Ascending aorta (tissue), 2 donors: Measurements from ENCODE around the gene RANBP9. TPM values are rescaled to one million over a fixed set of nuclear protein-coding genes. Genes with fewer than 3 reads are reported as not detected.

Experiments
- DNase-seq, 2 donors: peaks; one replicate each; pipeline ENCODE4 v3.0.0-alpha.2; 2019; ENCODE audit warnings: low spot score in 2 of 2
- H3K27ac ChIP-seq, 2 donors: fragments of 200-600 bp; sonication (generic); one replicate each; pipeline ENCODE4 v1.5.1; 2016 to 2017; ENCODE audit warnings: mild to moderate bottlenecking in 1 of 2
- H3K27me3 ChIP-seq: fragments of 200-600 bp; sonication (generic); one replicate; pipeline ENCODE4 v1.5.1; 2017
- H3K36me3 ChIP-seq, 2 donors: fragments of 200-600 bp; sonication (generic); one replicate each; pipeline ENCODE4 v1.5.1; 2016
- H3K4me1 ChIP-seq, 2 donors: fragments of 200-600 bp; sonication (generic); one replicate each; pipeline ENCODE4 v1.5.1; 2016 to 2017; ENCODE audit warnings: mild to moderate bottlenecking in 1 of 2
- H3K4me3 ChIP-seq, 2 donors: fragments of 200-600 bp; sonication (generic); one replicate each; pipeline ENCODE4 v1.5.1; 2016 to 2017; ENCODE audit warnings: mild to moderate bottlenecking in 1 of 2
- H3K9me3 ChIP-seq, 2 donors: fragments of 200-600 bp; sonication (generic); one replicate each; pipeline ENCODE4 v1.5.1; 2016
- intact Hi-C: fragments of 100-400 bp; cut with DNase I; formaldehyde crosslinking; loops from one replicate; pipeline ENCODE4 v1.15.1; 2023
- total RNA-seq: library from RNA; depleted of rRNA; stranded (reverse); fragments of >200 nt; gene quantifications from one replicate; pipeline ENCODE4 v1.1.0, GENCODE V29; 2016
- TF ChIP-seq, protein P1 (sequence below), 3 experiments: fragments of 200-600 bp in 2 of 3; fragments of 450-650 bp in 1 of 3; sonication (generic) in 2 of 3; IDR thresholded peaks; one replicate each; pipeline ENCODE4 v1.5.1; 2016 to 2019; ENCODE audit warnings: antibody characterized with exemption in 3 of 3, mild to moderate bottlenecking in 1 of 3, moderate library complexity in 1 of 3

RANBP9 gene
- total RNA-seq, 1 donor from 2014 or later: 26.3 TPM

DNA sequence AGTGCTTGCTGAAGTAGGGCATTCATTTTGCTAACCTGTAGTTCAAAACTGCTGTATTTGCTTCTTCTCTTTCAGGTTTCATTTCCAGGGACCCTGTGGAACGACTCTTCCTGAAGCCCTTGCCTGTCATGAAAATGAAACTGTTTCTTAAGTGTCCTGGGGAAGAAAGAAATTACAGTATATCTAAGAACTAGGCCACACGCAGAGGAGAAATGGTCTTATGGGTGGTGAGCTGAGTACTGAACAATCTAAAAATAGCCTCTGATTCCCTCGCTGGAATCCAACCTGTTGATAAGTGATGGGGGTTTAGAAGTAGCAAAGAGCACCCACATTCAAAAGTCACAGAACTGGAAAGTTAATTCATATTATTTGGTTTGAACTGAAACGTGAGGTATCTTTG is 99.9 kb downstream of the RANBP9 start:
- H3K4me1 ChIP-seq: peaks cover 0 to 10% of the 10 kb centered on the region in 2 donors
- no peaks in the 10 kb centered on the region for H3K27me3 ChIP-seq
- no peak overlapping the region for H3K4me3 ChIP-seq
- no peak for DNase-seq
- H3K36me3 ChIP-seq: peaks cover 0 to 1% of the 10 kb centered on the region in 2 donors
- TF ChIP-seq, protein P1, sequence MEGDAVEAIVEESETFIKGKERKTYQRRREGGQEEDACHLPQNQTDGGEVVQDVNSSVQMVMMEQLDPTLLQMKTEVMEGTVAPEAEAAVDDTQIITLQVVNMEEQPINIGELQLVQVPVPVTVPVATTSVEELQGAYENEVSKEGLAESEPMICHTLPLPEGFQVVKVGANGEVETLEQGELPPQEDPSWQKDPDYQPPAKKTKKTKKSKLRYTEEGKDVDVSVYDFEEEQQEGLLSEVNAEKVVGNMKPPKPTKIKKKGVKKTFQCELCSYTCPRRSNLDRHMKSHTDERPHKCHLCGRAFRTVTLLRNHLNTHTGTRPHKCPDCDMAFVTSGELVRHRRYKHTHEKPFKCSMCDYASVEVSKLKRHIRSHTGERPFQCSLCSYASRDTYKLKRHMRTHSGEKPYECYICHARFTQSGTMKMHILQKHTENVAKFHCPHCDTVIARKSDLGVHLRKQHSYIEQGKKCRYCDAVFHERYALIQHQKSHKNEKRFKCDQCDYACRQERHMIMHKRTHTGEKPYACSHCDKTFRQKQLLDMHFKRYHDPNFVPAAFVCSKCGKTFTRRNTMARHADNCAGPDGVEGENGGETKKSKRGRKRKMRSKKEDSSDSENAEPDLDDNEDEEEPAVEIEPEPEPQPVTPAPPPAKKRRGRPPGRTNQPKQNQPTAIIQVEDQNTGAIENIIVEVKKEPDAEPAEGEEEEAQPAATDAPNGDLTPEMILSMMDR (IDR thresholded peaks at IDR 0.05): no peak
- H3K27ac ChIP-seq: no peak overlapping the region
- intact Hi-C loops: no loop called here
- no peaks in the 10 kb centered on the region for H3K9me3 ChIP-seq

DNA sequence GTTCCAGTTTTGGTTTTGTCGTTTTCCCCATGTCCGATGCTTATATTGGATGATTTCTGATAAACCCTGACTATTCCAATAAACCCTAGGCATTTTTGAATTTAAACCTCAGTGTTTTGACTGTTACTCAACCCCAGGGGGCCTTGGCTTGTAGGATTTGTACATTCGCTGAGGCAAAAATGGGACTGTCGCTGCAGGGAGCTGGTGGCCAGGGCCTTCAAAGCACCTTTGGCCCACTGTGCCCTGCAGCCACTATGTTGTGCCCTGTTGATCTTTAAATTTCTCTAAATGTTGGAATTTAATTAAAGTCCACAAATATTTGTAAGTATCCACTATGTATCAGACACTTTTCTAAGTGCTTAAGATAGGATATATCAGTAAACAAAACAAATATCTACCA is 106.0 kb downstream of the RANBP9 start:
- Histone ChIP-seq H3K27me3 (no peaks in the 10 kb centered on the region), H3K36me3 (peaks cover 2 to 37% of the 10 kb centered on the region in 2 donors)

DNA sequence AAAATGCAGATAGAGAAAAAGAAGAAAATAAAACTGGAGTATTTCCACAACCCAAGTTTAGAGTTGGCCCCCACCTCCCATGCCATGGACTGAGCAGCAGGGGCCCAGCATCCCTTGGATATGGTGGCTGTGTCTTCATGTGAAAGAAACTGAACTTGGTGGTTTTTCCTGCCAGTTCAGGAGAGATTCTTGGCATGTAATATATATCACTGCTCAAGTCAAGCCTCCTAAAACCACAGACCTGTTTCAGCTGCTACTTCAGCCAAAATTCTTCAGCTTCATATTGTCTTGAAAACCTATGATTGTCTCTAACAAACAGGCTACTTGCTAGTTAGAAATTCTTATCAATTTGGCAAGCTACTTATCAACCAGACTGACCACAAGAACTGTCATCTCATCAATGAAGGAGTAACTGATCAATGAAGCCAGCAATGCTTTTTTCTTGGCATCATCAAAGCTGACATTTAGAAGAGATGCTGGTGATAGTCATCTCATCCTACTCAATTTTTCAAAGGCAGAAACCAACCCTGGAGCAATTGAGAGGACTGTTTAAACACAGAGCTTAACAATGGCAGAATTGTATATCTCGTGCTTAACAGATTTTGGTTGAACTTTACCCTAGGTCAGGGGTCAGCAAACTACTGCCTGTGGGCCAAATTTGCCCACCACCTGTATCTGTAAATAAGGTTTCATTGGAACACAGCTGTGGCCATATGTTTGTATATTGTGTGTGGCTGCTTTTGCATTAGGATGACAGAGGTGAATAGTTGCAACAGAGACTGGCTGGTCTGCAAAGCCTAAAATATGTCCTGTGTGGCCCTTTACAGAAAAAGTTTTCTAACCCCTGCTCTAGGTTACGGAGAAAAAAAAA is 106.9 kb downstream of the RANBP9 start:
- Histone ChIP-seq H3K27me3 (no peaks in the 10 kb centered on the region), H3K4me3 (no peak overlapping the region), H3K27ac (no peak overlapping the region), H3K36me3 (peaks cover 5 to 44% of the 10 kb centered on the region in 2 donors), H3K4me1 (no peaks in the 10 kb centered on the region), H3K9me3 (no peaks in the 10 kb centered on the region)
- intact Hi-C loops: no loop called here
- TF ChIP-seq, protein P1 (IDR thresholded peaks at IDR 0.05): no peak
- no peak for DNase-seq

More for the DNA sequence above, 106.0 kb downstream of the RANBP9 start:
- no peak overlapping the region for H3K4me3 ChIP-seq
- no peak for DNase-seq
- TF ChIP-seq, protein P1 (IDR thresholded peaks at IDR 0.05): no peak
- no peaks in the 10 kb centered on the region for H3K9me3 ChIP-seq
- intact Hi-C loops: no loop called here
- no peaks in the 10 kb centered on the region for H3K4me1 ChIP-seq
- H3K27ac ChIP-seq: no peak overlapping the region

DNA sequence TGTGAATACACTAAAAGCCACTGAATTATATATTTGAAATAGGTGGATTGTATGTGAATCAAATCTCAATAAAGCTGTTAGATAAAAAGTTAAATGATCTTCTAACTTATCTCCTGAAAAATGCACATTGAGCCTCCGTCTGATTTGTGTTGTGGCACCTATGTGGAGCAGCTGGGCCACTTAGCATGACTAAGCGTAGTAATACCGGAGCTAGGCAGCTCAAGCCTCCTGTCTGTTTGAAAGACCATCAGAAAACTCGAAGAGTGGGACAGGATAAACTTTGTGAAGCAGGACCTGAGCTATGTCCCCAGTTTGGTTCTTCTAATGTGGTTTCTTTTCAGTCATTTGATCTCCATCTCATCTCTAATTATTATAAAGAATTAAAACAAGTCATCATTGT is 107.5 kb downstream of the RANBP9 start:
- intact Hi-C loops: no loop called here
- Histone ChIP-seq H3K36me3 (peaks cover 9 to 44% of the 10 kb centered on the region in 2 donors), H3K27me3 (no peaks in the 10 kb centered on the region), H3K4me1 (no peaks in the 10 kb centered on the region), H3K27ac (no peak overlapping the region), H3K4me3 (no peak overlapping the region), H3K9me3 (no peaks in the 10 kb centered on the region)
- TF ChIP-seq, protein P1 (IDR thresholded peaks at IDR 0.05): no peak
- DNase-seq: no peak

DNA sequence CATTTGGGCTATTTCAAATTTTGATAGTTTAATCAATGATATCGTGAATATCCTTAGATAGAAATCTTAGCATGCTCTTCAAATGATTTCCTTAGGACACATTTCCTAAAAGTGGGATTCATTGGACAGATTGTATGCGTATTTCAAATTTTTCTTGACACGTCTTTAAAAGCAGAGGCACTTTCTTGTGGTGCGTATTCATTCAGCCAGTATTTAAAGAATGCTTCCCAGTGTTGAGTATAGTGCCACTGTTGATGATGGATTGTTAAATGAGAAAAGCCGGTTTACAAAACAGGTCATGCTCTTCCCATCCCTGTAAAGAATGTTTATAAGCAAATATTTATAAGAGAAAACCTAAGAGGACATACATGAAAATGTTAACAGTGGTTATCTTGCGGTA is 111.6 kb downstream of the RANBP9 start:
- TF ChIP-seq, protein P1 (IDR thresholded peaks at IDR 0.05): no peak
- no peaks in the 10 kb centered on the region for H3K4me1 ChIP-seq
- intact Hi-C loops: no loop called here
- no peak for DNase-seq
- H3K9me3 ChIP-seq: no peaks in the 10 kb centered on the region
- peaks cover 27 to 64% of the 10 kb centered on the region in 2 donors for H3K36me3 ChIP-seq
- H3K27ac ChIP-seq: no peak overlapping the region
- no peak overlapping the region for H3K4me3 ChIP-seq
- no peaks in the 10 kb centered on the region for H3K27me3 ChIP-seq
